Measurements from ENCODE around the gene C10orf62.
"Not testable (repeated sequence)": the region's sequence is repeated elsewhere in the genome, so short reads cannot be mapped to it uniquely, and the experiment has no call there.

Gene C10orf62

DNA sequence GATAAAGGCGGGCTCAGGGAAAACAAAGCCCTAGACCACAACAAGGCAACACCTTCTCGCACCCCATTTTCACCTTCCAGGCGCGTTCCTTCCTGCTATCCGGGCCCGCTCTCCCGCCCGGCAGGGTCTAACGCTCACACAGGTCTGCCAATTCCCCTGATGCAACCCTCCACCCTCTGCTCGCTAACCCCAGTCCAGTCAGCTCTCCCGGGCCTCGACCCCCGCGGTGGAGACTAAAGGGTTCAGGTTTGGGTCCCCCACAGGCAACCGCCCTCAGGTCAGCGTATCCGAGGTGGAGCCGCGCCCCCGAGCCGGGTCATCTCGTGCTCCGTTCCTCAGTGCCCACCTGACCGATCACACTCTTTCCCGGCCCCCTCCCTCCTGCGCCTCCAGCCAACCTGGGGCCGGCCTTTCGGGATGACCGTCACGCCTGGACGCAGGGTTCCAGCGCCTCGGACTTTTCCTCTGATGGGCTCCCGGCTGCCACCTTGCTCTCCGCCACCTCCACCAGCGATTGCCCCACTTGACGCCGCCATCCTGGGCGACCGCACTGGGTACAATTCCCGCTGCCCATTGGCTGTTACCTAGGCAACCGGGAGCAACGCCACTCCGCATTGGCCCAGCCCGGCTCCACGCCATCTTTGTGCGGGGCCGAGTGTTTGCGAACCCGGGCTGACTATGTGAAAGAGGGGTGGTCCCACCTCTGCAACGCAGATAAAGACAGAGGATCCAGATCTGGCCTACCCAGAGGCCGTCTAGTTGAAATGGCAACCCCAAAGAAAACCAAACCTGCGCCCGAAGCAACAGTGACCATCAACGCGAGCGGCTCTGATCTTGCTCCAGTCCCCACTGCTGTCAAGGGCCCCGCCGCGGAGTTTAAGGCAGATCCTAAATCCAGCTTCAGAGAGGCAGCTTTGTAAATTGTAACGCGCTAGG lies 43.7 kb downstream of the C10orf62 start, which contains the start of gene MORN4:
Gene MORN4, minus strand, starts transcription at position 552 of the 936 bp plus-strand sequence. CDS start 13,847 bp downstream, outside the sequence.
- DNase-seq, result no peak

- DNase-seq, result no peak
Observed at GRCh38 chr10:97633921-97634320, 44.4 kb downstream of the C10orf62 start.

- no peak for DNase-seq
Observed at GRCh38 chr10:97635577-97635976, 46.1 kb downstream of the C10orf62 start.

GRCh38 chr10:97639090-97639489 lies 49.6 kb downstream of the C10orf62 start:
- not testable (repeated sequence) for DNase-seq

DNA sequence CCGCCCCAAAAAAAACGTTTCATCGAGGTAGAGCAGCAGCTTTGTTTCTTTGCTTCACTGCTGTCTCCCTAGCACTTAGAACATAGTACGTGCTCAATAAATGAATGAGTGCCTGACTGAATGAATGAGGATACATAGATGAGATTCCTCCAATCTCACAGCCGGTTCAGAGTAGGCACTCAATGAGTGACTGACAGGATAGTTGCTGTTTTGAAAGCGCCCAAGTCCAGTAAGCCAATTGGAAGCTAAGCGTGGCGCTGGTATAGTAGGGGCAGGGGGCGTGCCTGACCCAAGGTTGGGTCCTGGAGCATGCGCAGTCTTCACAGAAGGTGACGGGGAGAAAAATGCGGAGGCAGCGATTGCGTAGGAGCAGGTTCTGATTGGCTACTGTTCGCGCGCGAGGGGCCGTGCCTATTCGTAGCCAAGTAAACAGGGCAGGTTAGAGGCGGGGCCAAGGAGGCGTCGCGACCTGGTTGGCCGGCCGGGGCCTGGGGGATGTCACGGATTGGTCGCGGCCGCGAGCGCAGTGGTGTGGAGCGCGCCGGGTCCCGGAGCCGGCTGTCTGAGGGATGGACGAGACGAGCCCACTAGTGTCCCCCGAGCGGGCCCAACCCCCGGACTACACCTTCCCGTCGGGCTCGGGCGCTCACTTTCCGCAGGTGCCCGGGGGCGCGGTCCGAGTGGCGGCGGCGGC lies 50.8 kb downstream of the C10orf62 start, which contains the start of gene PI4K2A:
Gene PI4K2A, plus strand, starts transcription at position 498 of the 694 bp plus-strand sequence. Its CDS starts 72 bp downstream, at position 570.
- DNase-seq, result peak; percentile 89 to 93
